Type B pancreatic cell (in vitro differentiated cells): ENCODE results near the gene SYTL3. TPM values are rescaled to one million over a fixed set of nuclear protein-coding genes. Genes with fewer than 3 reads are reported as not detected.
A peak's percentile ranks its signal among the peaks of the same experiment; 100 is the strongest.

Source experiments
- DNase-seq: peaks from one replicate; pipeline ENCODE4 v3.0.0; 2021; ENCODE audit warnings: mixed read lengths; ENCODE audit not compliant: unreplicated experiment; ENCODE audit errors: extremely low spot score
- H3K27ac Mint-ChIP-seq: 2 replicates; pipeline ENCODE4 v1.8.0; 2021; ENCODE audit warnings: mild to moderate bottlenecking, mixed read lengths
- H3K27me3 Mint-ChIP-seq: 2 replicates; pipeline ENCODE4 v1.8.0; 2021; ENCODE audit warnings: mixed read lengths
- H3K36me3 Mint-ChIP-seq: 2 replicates; pipeline ENCODE4 v1.8.0; 2021; ENCODE audit warnings: mixed read lengths
- H3K4me1 Mint-ChIP-seq: one replicate; pipeline ENCODE4 v1.8.0; 2021; ENCODE audit warnings: mixed read lengths; ENCODE audit not compliant: unreplicated experiment
- H3K4me3 Mint-ChIP-seq: 2 replicates; pipeline ENCODE4 v1.8.0; 2021; ENCODE audit warnings: mild to moderate bottlenecking, mixed read lengths
- H3K9me3 Mint-ChIP-seq: 2 replicates; pipeline ENCODE4 v1.8.0; 2021; ENCODE audit warnings: mixed read lengths
- CTCF ChIP-seq: fragments of 200-600 bp; sonication (generic); conservative IDR thresholded peaks from 2 replicates; pipeline ENCODE4 v1.5.0; 2021; ENCODE audit warnings: antibody characterized with exemption, mild to moderate bottlenecking
- total RNA-seq: library from RNA; stranded (reverse); gene quantifications from 2 replicates; pipeline ENCODE4 v1.2.1, GENCODE V29; 2021; ENCODE audit warnings: low replicate concordance

Gene SYTL3
- total RNA-seq, 1 donor from 2014 or later: 2.2 TPM

DNA sequence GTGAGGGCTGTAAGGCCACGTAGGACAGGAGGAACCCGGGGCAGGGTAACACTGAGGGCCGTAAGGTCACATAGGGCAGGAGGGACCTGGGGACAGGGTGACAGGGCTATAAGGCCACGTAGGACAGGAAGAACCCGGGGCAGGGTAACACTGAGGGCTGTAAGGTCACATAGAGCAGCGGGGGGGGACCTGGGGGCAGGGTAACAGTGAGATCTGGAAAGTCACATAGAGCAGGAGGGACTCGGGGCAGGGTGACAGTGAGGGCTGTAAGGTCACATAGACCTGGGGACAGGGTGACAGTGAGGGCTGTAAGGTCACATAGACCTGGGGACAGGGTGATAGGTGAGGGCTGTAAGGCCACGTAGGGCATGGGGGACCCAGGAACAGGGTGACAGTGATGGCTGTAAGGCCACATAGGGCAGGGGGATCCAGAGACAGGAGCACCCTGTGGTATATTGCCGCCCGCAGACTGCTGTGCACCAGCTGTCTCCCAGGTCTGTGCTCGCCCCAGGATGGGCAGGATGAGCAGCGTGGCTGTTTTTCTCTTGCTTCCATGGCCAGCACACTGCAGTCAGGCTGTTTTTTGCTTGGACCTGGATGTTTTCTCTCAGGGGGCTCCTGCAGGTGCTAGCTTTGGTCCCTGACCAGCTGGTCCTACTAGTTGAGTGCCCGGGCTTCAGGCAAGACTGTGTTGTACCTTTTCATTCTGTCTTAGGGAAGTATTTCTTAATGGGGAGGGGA, 55.7 kb downstream of the SYTL3 start:
- H3K4me1 Mint-ChIP-seq: peaks cover 20% of the 10 kb centered on the region
- H3K27me3 Mint-ChIP-seq: no peaks in the 10 kb centered on the region
- H3K36me3 Mint-ChIP-seq: no peaks in the 10 kb centered on the region
- H3K27ac Mint-ChIP-seq: peak overlapping the region; percentile 51
- H3K9me3 Mint-ChIP-seq: no peaks in the 10 kb centered on the region
- no peak for TF ChIP-seq CTCF
- H3K4me3 Mint-ChIP-seq: no peak overlapping the region
- no peak for DNase-seq

DNA sequence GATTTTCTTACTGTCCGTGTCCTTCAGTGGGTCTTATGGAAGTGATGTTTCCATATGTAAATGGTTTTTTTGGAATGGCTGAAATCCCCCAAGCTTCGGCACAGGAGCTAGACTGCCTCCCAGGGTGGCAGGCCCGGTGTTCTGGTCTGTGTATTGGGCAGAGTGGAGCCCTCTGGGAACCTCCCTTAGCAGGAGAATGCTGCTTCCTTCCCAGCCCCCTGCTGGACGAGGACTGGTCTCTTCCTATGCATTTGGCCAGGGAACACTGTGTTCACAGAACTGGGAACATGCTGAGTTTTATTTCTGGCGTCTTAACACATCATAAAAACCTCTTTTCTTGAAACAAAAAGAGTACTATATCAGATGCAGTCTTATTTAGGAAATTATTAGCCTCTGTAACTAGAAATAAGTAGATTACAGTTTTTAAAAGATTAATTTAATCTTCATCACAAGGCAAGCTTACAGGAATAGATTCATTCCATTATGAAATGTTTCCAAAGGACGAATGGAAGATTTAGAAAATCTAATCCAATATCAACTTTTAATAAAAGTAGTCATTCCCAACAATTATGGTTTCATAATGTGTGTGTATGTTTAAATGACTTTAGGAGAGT, 56.6 kb downstream of the SYTL3 start:
- Mint-ChIP-seq H3K27me3 (no peaks in the 10 kb centered on the region), H3K4me3 (no peak overlapping the region), H3K36me3 (no peaks in the 10 kb centered on the region), H3K9me3 (no peaks in the 10 kb centered on the region), H3K27ac (peak overlapping the region; percentile 70), H3K4me1 (peaks cover 20% of the 10 kb centered on the region)
- no peak for DNase-seq
- TF ChIP-seq CTCF: peak; percentile 77

GRCh38 chr6:158707120-158707820, 57.4 kb downstream of the SYTL3 start:
- DNase-seq: no peak
- H3K36me3 Mint-ChIP-seq: no peaks in the 10 kb centered on the region
- peak overlapping the region; percentile 92 for H3K27ac Mint-ChIP-seq
- H3K4me1 Mint-ChIP-seq: peaks cover 20% of the 10 kb centered on the region
- no peak for TF ChIP-seq CTCF
- no peaks in the 10 kb centered on the region for H3K27me3 Mint-ChIP-seq
- peaks cover 6% of the 10 kb centered on the region for H3K9me3 Mint-ChIP-seq
- peak overlapping the region; percentile 42 for H3K4me3 Mint-ChIP-seq

DNA sequence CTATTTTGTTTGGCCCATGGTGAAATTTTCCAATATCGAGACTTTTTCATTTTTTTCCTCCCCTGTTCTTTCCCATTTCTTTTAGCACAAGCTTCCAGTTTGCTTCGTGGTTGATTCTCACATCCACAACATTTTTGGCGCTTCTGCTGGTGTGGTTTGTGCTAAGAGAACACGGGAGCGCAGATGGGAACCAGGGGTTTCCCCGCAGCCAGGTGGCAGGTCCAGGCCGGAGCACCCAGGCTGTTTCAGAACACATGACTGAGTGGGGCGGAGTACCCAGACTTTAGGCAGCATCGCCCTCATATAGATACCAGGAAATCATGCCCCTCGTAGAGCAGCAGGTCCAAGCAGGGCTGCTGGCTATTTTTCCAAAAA, 58.0 kb downstream of the SYTL3 start:
- Mint-ChIP-seq H3K4me3 (peak overlapping the region; percentile 24), H3K36me3 (no peaks in the 10 kb centered on the region), H3K4me1 (peaks cover 20% of the 10 kb centered on the region), H3K27ac (peak overlapping the region; percentile 92), H3K9me3 (peaks cover 6% of the 10 kb centered on the region), H3K27me3 (no peaks in the 10 kb centered on the region)
- TF ChIP-seq CTCF: no peak
- no peak for DNase-seq

DNA sequence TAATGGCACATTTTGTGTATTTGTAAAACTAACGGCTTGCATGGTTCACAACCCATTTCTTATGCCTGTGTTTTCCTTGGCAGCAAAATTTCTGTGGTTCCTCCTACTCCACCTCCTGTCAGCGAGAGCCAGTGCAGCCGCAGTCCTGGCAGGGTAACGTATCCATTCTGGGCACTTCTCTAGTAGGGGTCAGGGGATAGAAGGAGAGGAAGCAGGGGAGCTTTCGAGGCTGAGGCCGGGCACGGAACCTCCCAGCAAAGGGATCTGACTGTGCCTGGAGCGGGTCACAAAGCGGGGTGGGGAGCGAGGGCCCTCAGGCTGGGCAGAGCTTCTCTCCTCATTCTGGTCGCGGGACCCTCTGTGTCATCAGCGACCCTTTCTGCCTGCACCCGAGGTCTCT, 58.4 kb downstream of the SYTL3 start:
- no peak for TF ChIP-seq CTCF
- Mint-ChIP-seq H3K27me3 (no peaks in the 10 kb centered on the region), H3K4me1 (peaks cover 20% of the 10 kb centered on the region), H3K36me3 (no peaks in the 10 kb centered on the region), H3K4me3 (no peak overlapping the region), H3K9me3 (peaks cover 6% of the 10 kb centered on the region), H3K27ac (peak overlapping the region; percentile 92)
- DNase-seq: no peak
